GM21515 (cell line): ENCODE measurements around the gene ZNF446.

Experiments
- ATAC-seq: cut with Tn5 transposase; IDR thresholded peaks from one replicate; pipeline ENCODE4 v1.9.1; 2021; ENCODE audit not compliant: unreplicated experiment

The ZNF446 gene

GRCh38 chr19:58520257-58520599, 44.1 kb downstream of the ZNF446 start:
- ATAC-seq = no peak

- no peak for ATAC-seq
Observed at GRCh38 chr19:58521651-58522050, 45.5 kb downstream of the ZNF446 start.

GRCh38 chr19:58522709-58523108, 46.6 kb downstream of the ZNF446 start:
- ATAC-seq = no peak

- ATAC-seq = no peak
Observed at GRCh38 chr19:58529405-58529804, 53.3 kb downstream of the ZNF446 start.
